Measurements from ENCODE around the gene PITX1.

The PITX1 gene

GRCh38 chr5:135040333-135041144, 6.5 kb upstream of the PITX1 start:
- no peak for DNase-seq

DNA sequence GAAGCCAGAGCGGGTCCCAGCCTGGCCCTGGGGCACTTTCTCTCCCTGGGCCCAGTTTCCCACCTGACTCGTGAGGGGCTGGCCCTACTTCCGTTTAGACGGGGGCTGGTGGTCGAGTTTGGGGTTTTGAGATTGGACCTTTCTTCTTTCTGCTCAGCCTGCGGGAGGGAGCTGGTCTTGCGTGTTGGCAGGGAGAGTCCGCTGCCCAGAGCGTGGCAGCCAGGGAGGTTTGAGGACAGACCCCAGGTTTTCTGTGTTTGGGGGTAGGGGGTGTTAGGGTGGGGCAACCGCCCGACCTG, 6.0 kb upstream of the PITX1 start:
- no peak for DNase-seq

DNA sequence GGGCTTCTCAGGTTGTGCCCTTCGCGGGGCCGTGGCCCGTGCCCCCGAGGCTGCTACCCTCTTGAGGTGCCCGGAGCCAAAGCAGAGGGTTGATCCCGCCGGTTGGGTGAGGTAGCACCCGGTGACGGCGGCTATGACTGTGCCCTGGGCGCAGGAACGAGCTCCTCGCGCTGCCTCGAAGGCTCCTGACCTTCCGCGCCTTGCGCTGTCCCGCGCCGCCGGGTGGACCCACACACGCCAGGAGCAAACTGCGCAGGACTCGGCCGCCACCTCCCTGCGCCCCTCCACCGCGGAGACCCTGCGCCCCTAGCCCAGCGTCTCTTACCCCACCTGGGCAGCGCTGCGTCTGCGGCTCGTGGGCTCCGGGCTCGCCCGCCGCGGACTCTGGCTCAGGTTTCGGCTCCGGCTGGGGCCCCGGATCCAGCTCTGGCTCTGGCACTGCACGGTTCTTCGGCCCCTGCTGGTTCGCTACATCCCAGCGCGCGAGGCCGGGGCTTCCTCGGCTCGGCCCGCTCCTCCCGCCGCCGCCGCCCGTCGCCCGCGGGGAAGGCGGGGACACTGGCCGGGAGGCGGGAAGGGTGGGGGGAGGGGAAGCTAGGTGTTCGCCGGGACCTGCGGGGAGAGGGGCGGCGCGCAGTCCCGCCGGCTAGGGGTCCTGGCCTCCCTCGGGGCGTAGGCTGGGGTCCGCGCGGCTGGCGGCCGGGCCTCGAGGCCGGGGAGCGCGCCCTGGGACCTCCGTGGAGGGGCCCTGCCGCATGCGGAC, 5.4 kb upstream of the PITX1 start:
- DNase-seq, result no peak

- DNase-seq, result no peak
Measured at GRCh38 chr5:135038813-135039270, 4.8 kb upstream of the PITX1 start.

GRCh38 chr5:135038205-135038812, 4.3 kb upstream of the PITX1 start:
- no peak for DNase-seq

DNA sequence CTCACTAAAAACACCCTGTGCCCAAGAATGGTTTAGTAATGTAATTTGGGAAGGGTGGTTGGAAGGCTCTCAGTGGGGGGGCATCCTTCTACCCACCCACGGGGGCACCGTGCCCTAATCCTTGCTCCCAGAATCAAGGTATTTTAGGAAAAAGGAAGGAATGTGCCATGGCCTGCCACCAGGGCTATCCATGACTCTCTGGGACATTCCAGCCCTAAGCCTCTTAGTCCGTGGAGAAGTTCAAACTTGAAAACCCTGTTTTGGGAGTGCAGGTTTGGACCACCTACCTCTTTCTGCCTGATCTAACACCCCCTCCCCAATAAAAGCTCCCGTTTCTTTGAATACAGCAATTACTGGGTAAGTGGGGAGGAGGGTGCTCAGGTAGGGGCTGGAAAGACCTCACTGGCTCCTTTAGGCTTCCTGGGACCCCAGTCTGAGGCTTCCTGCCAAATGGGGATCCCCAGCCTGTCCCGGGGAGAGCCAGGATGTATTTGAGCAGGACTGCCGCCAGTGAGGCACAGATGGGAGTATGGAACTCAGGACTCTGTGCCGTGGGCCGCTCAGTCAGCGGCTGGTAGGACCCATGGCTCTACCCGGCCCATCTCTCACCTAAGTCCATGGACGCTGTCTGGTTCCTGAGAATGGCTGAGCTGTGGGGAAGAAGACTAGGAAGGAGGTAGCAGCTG, 3.6 kb upstream of the PITX1 start:
- DNase-seq, result no peak

- no peak for DNase-seq
Measured at GRCh38 chr5:135036405-135036804, 2.4 kb upstream of the PITX1 start.

GRCh38 chr5:135035678-135036030, 1.6 kb upstream of the PITX1 start:
- DNase-seq, result no peak

GRCh38 chr5:135034963-135035677, 1.1 kb upstream of the PITX1 start:
- no peak for DNase-seq

- peak; percentile 37 for DNase-seq
Measured at GRCh38 chr5:135034236-135034962, 371 bp upstream of the PITX1 start.

- DNase-seq, result no peak
Measured at GRCh38 chr5:135032999-135033861, 798 bp downstream of the PITX1 start.

- no peak for DNase-seq
Measured at GRCh38 chr5:135032695-135032998, 1.4 kb downstream of the PITX1 start.

- DNase-seq, result no peak
Measured at GRCh38 chr5:135031813-135032694, 2.0 kb downstream of the PITX1 start.

- no peak for DNase-seq
Measured at GRCh38 chr5:135030956-135031812, 2.8 kb downstream of the PITX1 start.

DNA sequence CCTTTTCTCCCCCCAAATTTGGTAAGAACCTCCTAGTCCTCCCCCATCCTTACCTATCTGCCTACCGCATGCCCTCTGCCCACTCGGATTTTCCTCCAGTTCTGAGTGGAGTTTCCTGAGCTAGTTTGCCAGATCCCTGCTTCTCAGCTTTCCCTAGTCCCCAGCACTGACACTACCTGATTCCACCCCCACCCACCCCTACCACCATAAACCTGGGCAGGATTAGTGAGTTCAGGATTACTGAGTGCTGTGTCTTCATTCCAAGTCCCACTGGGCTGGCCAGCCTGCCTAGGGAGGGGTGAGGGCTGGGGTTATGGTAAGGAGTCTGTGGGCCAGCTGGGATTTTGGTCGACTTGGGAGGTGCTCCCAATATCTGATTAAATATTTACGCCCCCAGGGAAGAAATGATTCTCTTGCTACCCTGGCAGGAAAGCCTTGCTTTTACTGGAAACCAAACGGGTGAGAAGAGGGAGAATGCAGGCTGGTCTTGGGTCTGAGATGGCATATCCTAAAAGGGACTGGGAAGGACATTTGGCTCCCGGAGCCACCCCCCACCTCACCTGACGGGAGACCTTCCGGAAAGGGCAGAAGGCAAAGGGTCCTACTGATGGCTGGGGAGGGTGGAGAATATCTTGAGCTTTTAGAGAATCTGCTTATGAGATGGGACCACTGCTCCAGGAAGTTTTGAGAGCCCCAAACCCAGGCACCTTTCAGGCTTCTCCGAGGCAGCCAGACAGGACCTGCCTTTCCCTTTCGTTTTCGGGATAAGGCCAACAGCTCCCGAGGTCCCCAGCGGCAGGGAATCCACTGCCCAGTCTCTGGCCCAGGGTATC, 3.7 kb downstream of the PITX1 start:
- no peak for DNase-seq

- no peak for DNase-seq
Measured at GRCh38 chr5:135029477-135030122, 4.4 kb downstream of the PITX1 start.

- no peak for DNase-seq
Measured at GRCh38 chr5:135028791-135029476, 5.1 kb downstream of the PITX1 start.
